Stimulated activated naive CD8-positive, alpha-beta T cell treated with anti-CD3 and anti-CD28 coated beads, Interleukin-15, amount 100 ng/mL, for 72 hours (primary cell): ENCODE measurements around the gene CCDC9B.

ENCODE experiments used
- ATAC-seq: fragments of 150-1000 bp; cut with Tn5 transposase; 2 replicates; pipeline ENCODE4 v1.10.0; 2021; ENCODE audit warnings: mild to moderate bottlenecking, moderate library complexity
- DNase-seq, 2 donors: peaks; one replicate each; pipeline ENCODE4 v3.0.0; 2021 to 2022
- H3K27ac Mint-ChIP-seq, 2 donors: one replicate each; pipeline ENCODE4 v1.8.0; 2022; ENCODE audit warnings: mild to moderate bottlenecking in 2 of 2, mixed read lengths in 2 of 2, moderate library complexity in 2 of 2
- H3K27me3 Mint-ChIP-seq: one replicate; pipeline ENCODE4 v1.8.0; 2022; ENCODE audit warnings: mixed read lengths
- H3K4me1 Mint-ChIP-seq: one replicate; pipeline ENCODE4 v1.8.0; 2022; ENCODE audit warnings: mild to moderate bottlenecking, mixed read lengths
- H3K4me3 Mint-ChIP-seq, 2 donors: one replicate each; pipeline ENCODE4 v1.8.0; 2022; ENCODE audit warnings: mild to moderate bottlenecking in 2 of 2, mixed read lengths in 2 of 2, moderate library complexity in 1 of 2
- H3K9me3 Mint-ChIP-seq, 2 donors: one replicate each; pipeline ENCODE4 v1.8.0; 2022; ENCODE audit warnings: mixed read lengths in 2 of 2

Gene CCDC9B

GRCh38 chr15:40354408-40355171, 13.9 kb upstream of the CCDC9B start:
- no peak for ATAC-seq
- Mint-ChIP-seq H3K4me1 (peaks cover 18% of the 10 kb centered on the region), H3K27ac (no peak overlapping the region), H3K9me3 (no peaks in the 10 kb centered on the region), H3K27me3 (peaks cover 18% of the 10 kb centered on the region), H3K4me3 (no peak overlapping the region)
- DNase-seq = no peak

- peaks cover 18% of the 10 kb centered on the region for H3K27me3 Mint-ChIP-seq
- H3K9me3 Mint-ChIP-seq = no peaks in the 10 kb centered on the region
- peaks cover 12% of the 10 kb centered on the region for H3K4me1 Mint-ChIP-seq
- H3K27ac Mint-ChIP-seq = no peak overlapping the region
- no peak for DNase-seq
- ATAC-seq = no peak
- no peak overlapping the region for H3K4me3 Mint-ChIP-seq
Measured at GRCh38 chr15:40353697-40354096, 13.0 kb upstream of the CCDC9B start.

DNA sequence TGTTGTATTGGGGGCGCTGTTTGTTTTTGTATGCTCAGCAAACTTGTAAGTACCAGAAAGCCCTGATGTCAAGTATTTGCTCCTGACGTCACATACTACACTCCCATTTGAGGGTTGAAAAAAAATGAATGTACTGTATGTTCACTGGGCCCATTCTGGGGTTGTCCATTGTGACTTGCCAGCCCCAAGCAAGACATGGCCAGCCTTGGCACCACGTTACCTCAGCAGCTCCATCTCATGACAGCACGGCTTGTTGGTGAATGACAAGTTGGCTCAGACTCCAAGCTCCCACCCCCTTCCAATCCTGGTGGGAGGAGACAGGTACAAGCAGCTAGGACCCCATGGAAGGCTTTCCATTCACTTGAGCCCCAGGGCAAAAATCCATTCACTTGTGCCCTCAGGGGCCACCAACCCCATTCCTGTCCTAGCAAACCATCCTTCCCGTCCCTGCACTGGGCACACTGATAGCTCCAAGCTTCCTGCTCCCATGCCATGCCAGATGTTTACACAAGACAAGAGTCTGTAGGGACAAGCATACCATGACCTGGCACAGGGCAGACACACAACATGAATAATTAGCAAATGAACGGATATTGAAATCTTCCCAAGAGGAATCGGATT, 11.7 kb upstream of the CCDC9B start:
- no peak for ATAC-seq
- peaks cover 3% of the 10 kb centered on the region for H3K4me1 Mint-ChIP-seq
- H3K27ac Mint-ChIP-seq = no peak overlapping the region
- H3K4me3 Mint-ChIP-seq = no peak overlapping the region
- H3K27me3 Mint-ChIP-seq = peaks cover 18% of the 10 kb centered on the region
- H3K9me3 Mint-ChIP-seq = no peaks in the 10 kb centered on the region
- no peak for DNase-seq

GRCh38 chr15:40349163-40349562, 8.4 kb upstream of the CCDC9B start:
- ATAC-seq (no peak), DNase-seq (no peak)
- H3K27ac Mint-ChIP-seq = no peak overlapping the region
- H3K9me3 Mint-ChIP-seq = no peaks in the 10 kb centered on the region
- peaks cover 6% of the 10 kb centered on the region for H3K4me1 Mint-ChIP-seq
- no peak overlapping the region for H3K4me3 Mint-ChIP-seq
- H3K27me3 Mint-ChIP-seq = peaks cover 7% of the 10 kb centered on the region

DNA sequence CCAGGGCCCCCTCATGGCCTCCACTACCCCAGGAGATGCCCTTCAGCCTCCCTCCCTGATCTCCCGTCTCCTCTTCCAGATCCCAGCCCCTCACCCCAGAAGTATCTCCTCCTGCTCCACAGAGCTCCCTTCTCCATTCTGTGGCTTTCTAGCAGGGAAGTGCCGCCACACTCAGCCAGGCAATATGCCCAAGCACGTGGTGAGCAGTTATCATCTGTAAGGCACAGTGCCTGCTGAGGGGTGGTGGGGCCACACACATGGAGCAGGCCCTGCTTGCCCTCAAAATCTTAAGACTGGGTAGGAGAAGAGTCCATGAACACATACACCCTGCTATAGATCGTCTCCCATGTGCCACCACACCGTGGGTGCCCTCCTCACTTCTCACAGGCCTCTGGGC, 7.7 kb upstream of the CCDC9B start:
- H3K4me1 Mint-ChIP-seq = peaks cover 6% of the 10 kb centered on the region
- peak overlapping the region; percentile 35 to 69 for H3K27ac Mint-ChIP-seq
- ATAC-seq (no peak), DNase-seq (no peak)
- no peak overlapping the region for H3K4me3 Mint-ChIP-seq
- peaks cover 2% of the 10 kb centered on the region for H3K27me3 Mint-ChIP-seq
- no peaks in the 10 kb centered on the region for H3K9me3 Mint-ChIP-seq

- Mint-ChIP-seq H3K4me1 (peaks cover 6% of the 10 kb centered on the region), H3K9me3 (no peaks in the 10 kb centered on the region), H3K27ac (peak overlapping the region in 1 of 2 donors; percentile 69), H3K27me3 (no peaks in the 10 kb centered on the region), H3K4me3 (no peak overlapping the region)
- DNase-seq (no peak), ATAC-seq (no peak)
Measured at GRCh38 chr15:40347559-40348473, 7.1 kb upstream of the CCDC9B start.

DNA sequence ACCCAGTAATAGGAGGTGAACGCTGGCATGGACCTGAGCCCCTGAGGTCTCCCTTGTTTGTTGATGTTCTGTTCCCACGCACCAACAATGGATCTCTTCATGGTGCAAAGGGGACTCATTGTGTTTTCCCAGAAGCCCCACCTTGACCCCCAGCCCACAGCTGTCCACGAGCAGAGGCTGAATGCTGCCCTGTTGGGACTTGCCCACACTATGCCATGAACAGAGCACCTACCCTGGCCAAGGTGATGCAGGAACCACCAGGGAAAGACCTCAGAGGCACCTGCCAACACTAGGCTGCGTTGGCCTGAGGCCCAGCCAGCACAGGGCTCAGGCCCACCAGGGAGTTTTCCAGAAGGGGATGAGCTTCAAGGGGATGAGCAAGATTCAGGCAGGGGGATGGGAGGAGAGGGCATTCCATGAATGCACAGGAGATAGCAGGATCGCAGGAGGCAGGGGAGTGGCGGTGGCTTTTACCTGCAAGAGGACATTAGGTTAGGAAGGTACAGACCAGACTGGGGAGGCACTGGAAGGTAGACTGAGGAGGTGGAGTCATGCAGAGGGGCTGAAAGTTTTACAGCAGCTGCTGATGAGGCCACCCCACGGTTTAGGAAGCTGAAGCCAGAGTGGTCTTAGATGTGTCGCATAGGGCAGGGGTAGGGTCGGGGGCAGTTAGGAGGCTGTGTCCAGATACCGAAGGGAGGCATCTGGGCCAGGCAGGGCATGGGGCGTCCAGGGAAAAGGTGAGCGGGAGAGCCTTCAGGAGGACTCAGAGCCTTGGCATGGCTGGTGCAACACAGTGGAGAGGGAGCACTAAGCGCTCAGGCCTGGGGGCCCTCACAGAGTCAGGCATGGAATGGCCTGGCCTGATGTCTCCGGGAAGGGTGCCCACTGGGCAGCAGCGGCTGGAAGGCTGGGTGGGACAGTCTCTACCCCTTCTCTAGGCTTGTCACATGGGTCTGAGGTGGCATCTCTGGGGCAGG, 6.1 kb upstream of the CCDC9B start:
- Mint-ChIP-seq H3K27me3 (no peaks in the 10 kb centered on the region), H3K27ac (peak overlapping the region in 1 of 2 donors; percentile 29)

DNA sequence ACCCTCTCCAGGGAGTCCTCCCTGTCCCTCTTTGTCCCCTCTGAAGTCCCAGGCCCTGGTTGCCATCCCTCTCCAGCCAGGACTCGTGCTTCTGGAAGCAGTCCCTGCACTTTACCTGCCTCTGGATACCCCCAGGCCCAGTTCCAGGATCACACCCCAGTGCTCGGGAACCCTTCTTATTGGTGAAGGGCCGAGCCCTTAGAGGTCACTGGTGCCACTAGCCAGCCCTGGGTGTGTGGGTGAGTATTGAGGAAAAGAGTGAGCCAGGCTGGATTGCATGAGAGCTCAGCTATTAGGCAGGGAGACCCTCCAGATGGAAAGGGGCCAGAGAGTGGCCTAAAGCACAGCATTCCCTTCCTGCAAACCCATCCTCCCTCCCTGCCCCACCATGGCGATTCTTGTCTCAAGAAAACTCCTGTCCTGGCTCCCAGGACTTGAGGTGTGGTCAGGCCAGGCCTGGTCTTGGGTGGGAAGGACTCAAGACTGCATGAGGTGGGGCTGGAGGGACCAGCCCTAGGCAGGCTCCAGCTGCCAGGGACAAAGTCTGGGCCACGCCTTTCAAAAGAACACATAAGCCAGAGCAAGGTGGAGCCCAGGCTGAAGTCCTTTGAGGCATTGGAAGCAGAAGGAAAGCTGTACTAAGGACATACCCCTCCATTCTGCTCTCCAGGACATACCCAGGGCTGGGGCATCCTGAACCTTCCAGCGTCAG, 5.3 kb upstream of the CCDC9B start:
- no peak for ATAC-seq
- no peaks in the 10 kb centered on the region for H3K9me3 Mint-ChIP-seq

More for the DNA sequence above, 6.1 kb upstream of the CCDC9B start:
- DNase-seq = no peak
- Mint-ChIP-seq H3K4me3 (no peak overlapping the region), H3K4me1 (peaks cover 6% of the 10 kb centered on the region), H3K9me3 (no peaks in the 10 kb centered on the region)
- no peak for ATAC-seq

GRCh38 chr15:40345225-40345866, 4.6 kb upstream of the CCDC9B start:
- Mint-ChIP-seq H3K4me1 (peaks cover 6% of the 10 kb centered on the region), H3K27me3 (no peaks in the 10 kb centered on the region), H3K9me3 (no peaks in the 10 kb centered on the region), H3K4me3 (no peak overlapping the region), H3K27ac (no peak overlapping the region)
- ATAC-seq = no peak
- no peak for DNase-seq

More for the DNA sequence above, 5.3 kb upstream of the CCDC9B start:
- Mint-ChIP-seq H3K27me3 (no peaks in the 10 kb centered on the region), H3K4me1 (peaks cover 6% of the 10 kb centered on the region), H3K27ac (no peak overlapping the region), H3K4me3 (no peak overlapping the region)
- DNase-seq = no peak

GRCh38 chr15:40344631-40345120, 3.9 kb upstream of the CCDC9B start:
- Mint-ChIP-seq H3K4me3 (no peak overlapping the region), H3K27ac (no peak overlapping the region), H3K9me3 (no peaks in the 10 kb centered on the region), H3K27me3 (no peaks in the 10 kb centered on the region), H3K4me1 (peaks cover 6% of the 10 kb centered on the region)
- DNase-seq = peak; percentile 59 to 72
- peak; percentile 77 for ATAC-seq

DNA sequence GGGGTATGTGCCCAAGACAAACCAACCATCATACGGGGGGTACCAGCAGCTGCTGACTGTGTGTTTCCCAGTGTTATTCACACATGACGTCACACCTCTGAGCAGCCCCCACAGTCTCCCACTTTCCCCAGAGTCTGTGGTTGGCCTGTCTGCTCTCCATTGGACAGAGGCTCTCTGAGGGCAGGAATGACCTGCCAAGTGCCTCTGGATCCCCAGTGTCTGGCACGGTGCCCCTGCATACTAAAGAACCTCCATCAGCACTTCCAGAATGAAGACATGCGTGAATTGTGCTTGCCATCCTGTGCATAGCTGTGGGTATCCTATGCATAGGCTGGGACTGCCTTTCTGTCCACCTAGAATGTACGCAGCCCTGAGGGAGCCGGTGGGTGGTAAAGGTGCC, 3.5 kb upstream of the CCDC9B start:
- ATAC-seq (no peak), DNase-seq (no peak)
- H3K4me3 Mint-ChIP-seq = no peak overlapping the region
- H3K27ac Mint-ChIP-seq = no peak overlapping the region
- peaks cover 6% of the 10 kb centered on the region for H3K4me1 Mint-ChIP-seq
- H3K9me3 Mint-ChIP-seq = no peaks in the 10 kb centered on the region
- H3K27me3 Mint-ChIP-seq = no peaks in the 10 kb centered on the region

- H3K4me3 Mint-ChIP-seq = no peak overlapping the region
- DNase-seq (no peak), ATAC-seq (no peak)
- peaks cover 6% of the 10 kb centered on the region for H3K4me1 Mint-ChIP-seq
- H3K9me3 Mint-ChIP-seq = no peaks in the 10 kb centered on the region
- no peaks in the 10 kb centered on the region for H3K27me3 Mint-ChIP-seq
- no peak overlapping the region for H3K27ac Mint-ChIP-seq
Measured at GRCh38 chr15:40343512-40343911, 2.8 kb upstream of the CCDC9B start.

DNA sequence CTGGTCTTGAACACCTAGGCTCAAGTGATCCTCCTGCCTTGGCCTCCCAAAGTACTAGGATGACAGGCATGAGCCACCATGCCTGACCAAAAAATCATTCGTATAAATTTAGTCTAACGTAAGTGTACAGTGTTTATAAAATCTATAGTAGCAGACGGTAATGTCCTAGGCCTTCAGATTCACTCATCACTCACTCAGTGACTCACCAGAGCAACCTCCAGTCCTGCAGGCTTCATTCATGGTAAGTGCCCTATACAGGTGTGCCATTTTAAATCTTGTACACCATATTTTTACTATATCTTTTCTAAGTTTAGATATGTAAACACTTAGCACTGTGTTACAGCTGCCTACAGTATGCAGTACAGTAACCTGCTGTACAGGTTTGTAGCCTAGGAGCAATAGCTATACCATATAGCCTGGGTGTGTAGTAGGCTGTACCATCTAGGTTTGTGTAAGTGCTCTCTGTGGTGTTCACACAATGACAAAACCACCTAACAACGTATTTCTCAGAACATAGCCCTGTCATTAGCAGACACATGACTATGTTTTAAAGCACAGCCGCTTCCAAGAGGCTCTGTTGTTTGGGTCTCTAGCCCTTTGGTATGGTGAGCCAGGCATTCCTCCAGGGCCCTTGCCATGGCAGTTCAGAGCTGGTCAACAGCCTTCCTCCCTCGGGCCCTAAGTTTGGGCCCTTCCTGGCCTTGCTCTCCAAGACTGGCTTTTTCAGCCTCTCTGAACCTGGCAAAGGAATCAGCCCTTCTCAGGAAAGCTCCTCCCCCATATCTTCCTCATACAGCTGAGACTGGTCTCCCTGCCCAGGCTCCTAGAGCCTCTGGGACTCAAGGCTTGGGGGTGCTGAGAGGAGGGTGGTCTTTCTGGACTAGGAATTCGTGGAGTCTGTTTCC, 1.9 kb upstream of the CCDC9B start:
- H3K9me3 Mint-ChIP-seq = no peaks in the 10 kb centered on the region
- H3K4me3 Mint-ChIP-seq = no peak overlapping the region
- no peak overlapping the region for H3K27ac Mint-ChIP-seq
- peaks cover 13% of the 10 kb centered on the region for H3K4me1 Mint-ChIP-seq
- no peak for ATAC-seq
- H3K27me3 Mint-ChIP-seq = no peaks in the 10 kb centered on the region
- no peak for DNase-seq
